ENCODE measurements around the gene HNF1B. TPM values are rescaled to one million over a fixed set of nuclear protein-coding genes. Genes with fewer than 3 reads are reported as not detected.
"Not testable (repeated sequence)": the region's sequence is repeated elsewhere in the genome, so short reads cannot be mapped to it uniquely, and the experiment has no call there.

HNF1B gene
- total RNA-seq, 1 donor from 2014 or later: 40.0 TPM

DNA sequence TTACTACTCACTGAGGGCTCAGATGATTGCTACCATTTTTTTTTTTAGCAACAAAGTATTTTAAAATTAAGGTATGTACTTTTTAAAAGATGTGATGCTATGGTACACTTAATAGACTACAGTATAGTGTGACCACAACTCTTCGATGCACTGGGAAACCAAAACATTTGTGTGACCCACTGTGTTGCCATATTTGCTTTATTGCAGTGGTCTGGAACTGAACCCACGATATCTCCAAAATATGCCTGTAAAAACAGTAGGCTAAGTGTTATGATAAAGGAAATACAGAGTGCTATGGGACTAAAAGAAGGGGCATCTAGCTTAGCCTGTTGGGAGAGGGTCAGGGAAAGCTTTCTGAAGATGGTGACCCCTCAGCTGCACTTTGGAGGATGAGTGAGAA is 41.6 kb upstream of the HNF1B start:
- CTCF ChIA-PET: no interaction called here
- Mint-ChIP-seq H3K27me3 (peaks cover 9% of the 10 kb centered on the region), H3K9me3 (no peaks in the 10 kb centered on the region), H3K4me3 (no peak overlapping the region), H3K36me3 (ENCODE audit: low read depth) (no peaks in the 10 kb centered on the region), H3K4me1 (peaks cover 41% of the 10 kb centered on the region), H3K27ac (no peak overlapping the region)
- TF ChIP-seq, protein P1, sequence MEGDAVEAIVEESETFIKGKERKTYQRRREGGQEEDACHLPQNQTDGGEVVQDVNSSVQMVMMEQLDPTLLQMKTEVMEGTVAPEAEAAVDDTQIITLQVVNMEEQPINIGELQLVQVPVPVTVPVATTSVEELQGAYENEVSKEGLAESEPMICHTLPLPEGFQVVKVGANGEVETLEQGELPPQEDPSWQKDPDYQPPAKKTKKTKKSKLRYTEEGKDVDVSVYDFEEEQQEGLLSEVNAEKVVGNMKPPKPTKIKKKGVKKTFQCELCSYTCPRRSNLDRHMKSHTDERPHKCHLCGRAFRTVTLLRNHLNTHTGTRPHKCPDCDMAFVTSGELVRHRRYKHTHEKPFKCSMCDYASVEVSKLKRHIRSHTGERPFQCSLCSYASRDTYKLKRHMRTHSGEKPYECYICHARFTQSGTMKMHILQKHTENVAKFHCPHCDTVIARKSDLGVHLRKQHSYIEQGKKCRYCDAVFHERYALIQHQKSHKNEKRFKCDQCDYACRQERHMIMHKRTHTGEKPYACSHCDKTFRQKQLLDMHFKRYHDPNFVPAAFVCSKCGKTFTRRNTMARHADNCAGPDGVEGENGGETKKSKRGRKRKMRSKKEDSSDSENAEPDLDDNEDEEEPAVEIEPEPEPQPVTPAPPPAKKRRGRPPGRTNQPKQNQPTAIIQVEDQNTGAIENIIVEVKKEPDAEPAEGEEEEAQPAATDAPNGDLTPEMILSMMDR (IDR thresholded peaks at IDR 0.05): no peak
- no peak for ATAC-seq (ENCODE audit: low read depth)
- intact Hi-C loops (cut with micrococcal nuclease): no loop called here
- no peak for DNase-seq
- POLR2A ChIA-PET: interaction anchor here (1.0 to 2.2 kb wide), 2 partner anchors 12 to 41 kb away, joined by 6 to 8 read pairs; partner anchors contain the start of gene HNF1B

DNA sequence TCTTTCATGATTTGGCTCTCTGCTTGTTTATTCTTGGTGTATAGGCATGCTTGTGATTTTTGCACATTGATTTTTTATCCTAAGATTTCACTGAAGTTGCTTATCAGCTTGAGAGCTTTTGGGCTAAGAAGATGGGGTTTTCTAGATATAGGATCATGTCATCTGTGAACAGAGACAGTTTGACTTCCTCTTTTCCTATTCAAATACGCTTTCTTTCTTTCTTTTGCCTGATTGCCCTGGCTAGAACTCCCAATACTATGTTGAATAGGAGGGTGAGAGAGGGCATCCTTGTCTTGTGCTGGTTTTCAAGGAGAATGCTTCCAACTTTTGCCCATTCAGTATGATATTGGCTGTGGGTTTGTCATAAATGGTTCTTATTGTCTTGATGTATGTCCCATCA is 37.6 kb upstream of the HNF1B start:
- peak overlapping the region; percentile 80 for H3K27ac Mint-ChIP-seq
- not testable (repeated sequence) for DNase-seq; H3K9me3 Mint-ChIP-seq; H3K27me3 Mint-ChIP-seq; H3K36me3 Mint-ChIP-seq (ENCODE audit: low read depth)
- H3K4me1 Mint-ChIP-seq: peaks cover 25% of the 10 kb centered on the region
- intact Hi-C loops (cut with micrococcal nuclease): loop anchor here (1.0 kb wide), 1 partner anchor 8 kb away; no protein-coding TSS in a partner anchor
- peak overlapping the region; percentile 42 for H3K4me3 Mint-ChIP-seq
- CTCF ChIA-PET: interaction anchor here (1.7 to 1.8 kb wide), 2 partner anchors 9 to 83 kb away, joined by 3 to 6 read pairs; no protein-coding TSS in a partner anchor
- peak; percentile 54 for ATAC-seq (ENCODE audit: low read depth)
- POLR2A ChIA-PET: interaction anchor here (0.9 to 2.6 kb wide), 5 partner anchors 8 to 173 kb away, joined by 4 to 29 read pairs (median 6); partner anchors contain the start of genes HNF1B and SYNRG

DNA sequence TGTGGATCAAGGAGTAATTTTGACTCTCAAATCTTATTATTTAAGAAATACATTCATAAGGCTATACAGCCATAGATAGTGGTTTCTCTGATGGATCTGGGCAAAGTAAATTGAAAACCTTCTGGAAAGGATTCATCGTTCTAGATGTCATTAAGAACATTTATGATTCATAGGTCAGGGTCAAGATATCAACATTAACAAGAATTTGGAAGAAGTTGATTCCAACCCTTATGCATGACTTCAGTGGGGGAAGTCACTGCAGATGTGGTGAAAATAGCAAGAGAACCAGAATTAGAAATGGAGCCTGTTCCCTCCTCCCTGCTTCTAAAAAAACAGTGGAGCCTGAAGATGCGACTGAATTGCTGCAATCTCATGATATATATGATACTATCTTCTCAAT is 36.6 kb upstream of the HNF1B start:
- H3K4me1 Mint-ChIP-seq: peaks cover 25% of the 10 kb centered on the region
- H3K4me3 Mint-ChIP-seq: no peak overlapping the region
- intact Hi-C loops (cut with micrococcal nuclease): no loop called here
- TF ChIP-seq, protein P1 (IDR thresholded peaks at IDR 0.05): no peak
- no peaks in the 10 kb centered on the region for H3K9me3 Mint-ChIP-seq
- H3K36me3 Mint-ChIP-seq (ENCODE audit: low read depth): no peaks in the 10 kb centered on the region
- H3K27ac Mint-ChIP-seq: peak overlapping the region; percentile 11
- no peaks in the 10 kb centered on the region for H3K27me3 Mint-ChIP-seq
- ChIA-PET POLR2A (no interaction called here), CTCF (interaction anchor here (1.8 kb wide), 1 partner anchor 35 kb away, joined by 5 read pairs; no protein-coding TSS in a partner anchor)
- no peak for ATAC-seq (ENCODE audit: low read depth)
- no peak for DNase-seq

DNA sequence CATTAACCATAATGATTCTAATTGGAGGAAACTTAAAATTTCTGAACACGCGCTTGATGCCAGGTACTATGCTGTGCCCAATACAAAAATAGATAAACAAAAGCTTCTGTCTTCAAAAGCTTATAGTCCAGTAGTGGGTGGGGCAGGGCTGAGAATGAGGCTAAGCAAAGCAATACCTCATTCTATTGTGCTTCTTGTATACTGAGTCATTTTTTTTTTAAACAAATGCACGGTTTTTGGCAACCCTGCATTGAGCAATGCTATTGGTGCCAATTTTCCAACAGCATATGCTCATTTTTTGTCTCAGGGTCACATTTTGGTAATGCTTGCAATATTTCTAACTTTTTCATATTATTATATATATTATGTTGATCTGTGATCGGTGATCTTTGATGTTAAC is 34.7 kb upstream of the HNF1B start:
- H3K4me3 Mint-ChIP-seq: no peak overlapping the region
- TF ChIP-seq, protein P1 (IDR thresholded peaks at IDR 0.05): no peak
- H3K4me1 Mint-ChIP-seq: peaks cover 43% of the 10 kb centered on the region
- no peaks in the 10 kb centered on the region for H3K27me3 Mint-ChIP-seq
- ATAC-seq (ENCODE audit: low read depth) (no peak), DNase-seq (no peak)
- no peaks in the 10 kb centered on the region for H3K36me3 Mint-ChIP-seq (ENCODE audit: low read depth)
- no peak overlapping the region for H3K27ac Mint-ChIP-seq
- H3K9me3 Mint-ChIP-seq: no peaks in the 10 kb centered on the region
- POLR2A ChIA-PET: interaction anchor here (1.5 kb wide), 1 partner anchor 34 kb away, joined by 3 read pairs; no protein-coding TSS in a partner anchor
- intact Hi-C loops (cut with micrococcal nuclease): no loop called here
- CTCF ChIA-PET: interaction anchor here (1.2 to 1.3 kb wide), 2 partner anchors 12 to 137 kb away, joined by 3 read pairs; no protein-coding TSS in a partner anchor

DNA sequence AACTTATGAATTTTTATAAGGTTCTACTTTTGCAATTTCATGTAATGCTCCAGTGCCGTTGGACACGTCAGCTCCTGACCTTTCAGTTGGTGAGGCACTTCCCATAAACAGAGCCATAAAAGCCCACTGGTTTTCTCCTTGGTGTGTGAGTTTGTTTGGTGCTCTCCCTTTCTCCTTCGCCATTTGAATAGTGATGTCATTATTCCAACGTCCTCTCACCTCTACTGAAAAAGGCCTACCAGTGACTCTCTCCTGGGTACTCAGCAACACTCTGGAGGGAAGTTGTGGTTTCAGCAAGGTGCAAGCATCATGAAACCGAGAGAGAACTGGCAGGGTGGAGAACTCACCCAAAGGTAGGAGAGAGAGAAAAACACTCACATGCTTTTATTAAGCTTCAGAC is 29.6 kb upstream of the HNF1B start:
- peak; percentile 93 for ATAC-seq (ENCODE audit: low read depth)
- DNase-seq: peak; percentile 30
- H3K4me1 Mint-ChIP-seq: peaks cover 58% of the 10 kb centered on the region
- H3K27ac Mint-ChIP-seq: peak overlapping the region; percentile 89
- H3K4me3 Mint-ChIP-seq: peak overlapping the region; percentile 37
- POLR2A ChIA-PET: interaction anchor here (0.7 to 4.5 kb wide), 16 partner anchors 8 to 843 kb away, joined by 3 to 112 read pairs (median 5); partner anchors contain the start of genes ACACA, HNF1B, SYNRG and TADA2A
- CTCF ChIA-PET: interaction anchor here (0.9 to 3.0 kb wide), 4 partner anchors 17 to 42 kb away, joined by 3 to 23 read pairs (median 4); no protein-coding TSS in a partner anchor
- H3K9me3 Mint-ChIP-seq: no peaks in the 10 kb centered on the region
- no peaks in the 10 kb centered on the region for H3K36me3 Mint-ChIP-seq (ENCODE audit: low read depth)
- intact Hi-C loops (cut with micrococcal nuclease): loop anchor here (1.0 to 5.0 kb wide), 6 partner anchors 8 to 1682 kb away; partner anchors contain the start of genes CCL3 and HNF1B
- TF ChIP-seq, protein P1 (IDR thresholded peaks at IDR 0.05): no peak
- H3K27me3 Mint-ChIP-seq: no peaks in the 10 kb centered on the region

All from activated B cell treated with CpG ODN at 0.5 μM for 24 hours (primary cell).